Nephron progenitor cell (in vitro differentiated cells): Measurements from ENCODE around the gene SORL1.

Source experiments
- DNase-seq: peaks from one replicate; pipeline ENCODE4 v3.0.0; 2021
- H3K27ac Mint-ChIP-seq: 2 replicates; pipeline ENCODE4 v1.8.0; 2021; ENCODE audit warnings: mild to moderate bottlenecking, moderate library complexity, mixed read lengths
- H3K27me3 Mint-ChIP-seq: 2 replicates; pipeline ENCODE4 v1.8.0; 2021; ENCODE audit warnings: mild to moderate bottlenecking, low read depth, mixed read lengths; ENCODE audit not compliant: poor library complexity
- H3K36me3 Mint-ChIP-seq: 2 replicates; pipeline ENCODE4 v1.8.0; 2021; ENCODE audit warnings: low read depth, mixed read lengths
- H3K4me1 Mint-ChIP-seq: 2 replicates; pipeline ENCODE4 v1.8.0; 2021; ENCODE audit warnings: mixed read lengths
- H3K4me3 Mint-ChIP-seq: 2 replicates; pipeline ENCODE4 v1.8.0; 2021; ENCODE audit warnings: mild to moderate bottlenecking, moderate library complexity, mixed read lengths
- H3K9me3 Mint-ChIP-seq: 2 replicates; pipeline ENCODE4 v1.8.0; 2021; ENCODE audit warnings: mild to moderate bottlenecking, moderate library complexity, mixed read lengths
- CTCF ChIP-seq: fragments of 200-600 bp; sonication (generic); IDR thresholded peaks from 2 replicates; pipeline ENCODE4 v1.5.0; 2021; ENCODE audit warnings: antibody characterized with exemption

Gene SORL1

DNA sequence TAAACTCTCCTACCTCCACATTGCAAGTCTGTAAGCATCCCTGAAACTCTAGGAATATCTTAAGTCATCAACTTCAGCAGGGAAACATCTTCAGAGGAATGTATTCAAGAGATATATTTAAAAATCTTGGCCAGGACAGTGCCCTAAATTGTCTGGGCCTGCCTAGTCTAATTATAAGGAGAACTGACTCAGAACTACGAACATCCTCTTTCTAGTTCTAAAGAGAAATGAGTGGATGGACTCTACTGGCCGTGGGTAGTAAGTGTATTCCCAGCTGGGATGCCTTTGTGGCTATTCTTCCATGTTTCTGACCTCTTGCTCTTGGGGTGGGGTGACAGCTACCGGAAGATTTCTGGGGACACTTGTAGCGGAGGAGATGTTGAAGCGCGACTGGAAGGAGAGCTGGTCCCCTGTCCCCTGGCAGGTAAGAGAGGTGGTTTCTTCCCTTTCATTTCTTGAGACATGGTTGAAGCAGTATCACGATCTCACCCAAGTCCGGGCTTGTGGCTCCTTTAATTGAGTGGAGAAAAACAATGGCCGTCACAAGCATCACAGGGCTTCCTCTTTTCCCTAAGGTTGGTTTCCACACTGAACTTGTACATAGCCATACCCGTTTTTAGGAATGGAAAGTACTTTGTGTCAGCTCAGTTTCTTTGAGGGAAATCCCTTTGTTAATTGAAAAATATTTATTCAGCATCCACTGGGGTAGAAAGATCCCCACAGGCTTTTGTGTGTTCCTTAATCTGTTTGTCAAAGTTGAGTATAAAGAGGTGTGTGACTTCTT is 98.3 kb downstream of the SORL1 start:
- no peak for DNase-seq
- Mint-ChIP-seq H3K27me3 (no peaks in the 10 kb centered on the region), H3K27ac (no peak overlapping the region), H3K4me3 (no peak overlapping the region), H3K4me1 (peaks cover 18% of the 10 kb centered on the region), H3K9me3 (no peaks in the 10 kb centered on the region), H3K36me3 (peaks cover 40% of the 10 kb centered on the region)
- TF ChIP-seq CTCF = no peak

GRCh38 chr11:121551463-121551862 is 99.3 kb downstream of the SORL1 start:
- Mint-ChIP-seq H3K27ac (no peak overlapping the region), H3K9me3 (no peaks in the 10 kb centered on the region), H3K4me1 (peaks cover 24% of the 10 kb centered on the region), H3K36me3 (peaks cover 40% of the 10 kb centered on the region), H3K27me3 (no peaks in the 10 kb centered on the region), H3K4me3 (no peak overlapping the region)
- no peak for TF ChIP-seq CTCF
- no peak for DNase-seq

- Mint-ChIP-seq H3K4me3 (no peak overlapping the region), H3K27ac (no peak overlapping the region), H3K36me3 (peaks cover 44% of the 10 kb centered on the region), H3K9me3 (no peaks in the 10 kb centered on the region), H3K27me3 (no peaks in the 10 kb centered on the region), H3K4me1 (peaks cover 24% of the 10 kb centered on the region)
- DNase-seq = no peak
- TF ChIP-seq CTCF = no peak
These were observed 100.0 kb downstream of the SORL1 start for GRCh38 chr11:121552154-121552553.

- DNase-seq = no peak
- TF ChIP-seq CTCF = no peak
- peaks cover 44% of the 10 kb centered on the region for H3K36me3 Mint-ChIP-seq
These were observed 100.5 kb downstream of the SORL1 start for GRCh38 chr11:121552644-121553043.

DNA sequence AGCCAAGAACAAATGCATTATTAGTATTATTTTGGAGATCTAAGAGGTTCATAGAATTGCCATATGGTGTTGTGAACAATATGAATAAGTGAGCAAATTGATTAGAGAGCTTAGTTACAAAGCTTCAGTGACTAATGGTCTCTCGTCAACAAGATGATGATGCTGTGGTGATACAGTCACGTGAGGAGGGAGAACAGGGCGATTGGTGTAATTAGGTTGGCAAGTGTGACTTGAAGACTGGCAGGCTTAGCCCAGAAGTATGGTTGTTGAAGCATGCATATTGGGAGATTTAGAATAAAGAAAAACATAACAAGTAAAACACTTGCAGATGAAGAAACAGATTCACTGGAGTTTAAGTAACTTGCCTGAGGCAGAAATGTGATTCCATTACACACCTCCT is 101.3 kb downstream of the SORL1 start:
- H3K4me3 Mint-ChIP-seq = no peak overlapping the region
- no peak for DNase-seq
- peaks cover 41% of the 10 kb centered on the region for H3K36me3 Mint-ChIP-seq
- peaks cover 24% of the 10 kb centered on the region for H3K4me1 Mint-ChIP-seq
- no peaks in the 10 kb centered on the region for H3K27me3 Mint-ChIP-seq
- no peak overlapping the region for H3K27ac Mint-ChIP-seq
- H3K9me3 Mint-ChIP-seq = no peaks in the 10 kb centered on the region
- no peak for TF ChIP-seq CTCF

More at GRCh38 chr11:121552644-121553043, 100.5 kb downstream of the SORL1 start:
- no peaks in the 10 kb centered on the region for H3K9me3 Mint-ChIP-seq
- H3K27me3 Mint-ChIP-seq = no peaks in the 10 kb centered on the region
- H3K4me1 Mint-ChIP-seq = peaks cover 24% of the 10 kb centered on the region
- no peak overlapping the region for H3K27ac Mint-ChIP-seq
- H3K4me3 Mint-ChIP-seq = no peak overlapping the region

DNA sequence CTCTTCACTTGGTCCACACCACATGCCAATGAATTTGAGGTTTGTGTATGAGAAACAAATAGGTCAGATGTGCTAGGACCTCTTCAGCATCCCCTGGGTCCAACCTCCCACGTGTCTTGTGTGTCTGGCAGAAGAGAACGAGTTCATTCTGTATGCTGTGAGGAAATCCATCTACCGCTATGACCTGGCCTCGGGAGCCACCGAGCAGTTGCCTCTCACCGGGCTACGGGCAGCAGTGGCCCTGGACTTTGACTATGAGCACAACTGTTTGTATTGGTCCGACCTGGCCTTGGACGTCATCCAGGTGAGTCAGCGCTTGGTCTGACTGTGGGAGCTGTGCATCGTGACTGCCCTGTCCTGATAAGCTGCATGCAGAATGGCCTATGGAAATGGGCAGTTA is 101.7 kb downstream of the SORL1 start:
- no peak for DNase-seq
- Mint-ChIP-seq H3K27ac (no peak overlapping the region), H3K4me1 (peaks cover 24% of the 10 kb centered on the region), H3K4me3 (no peak overlapping the region), H3K9me3 (no peaks in the 10 kb centered on the region), H3K27me3 (no peaks in the 10 kb centered on the region), H3K36me3 (peaks cover 45% of the 10 kb centered on the region)
- TF ChIP-seq CTCF = no peak
